Endothelial cell (in vitro differentiated cells): ENCODE results near the gene HDGFL3. TPM values are rescaled to one million over a fixed set of nuclear protein-coding genes. Genes with fewer than 3 reads are reported as not detected.
A peak's percentile ranks its signal among the peaks of the same experiment; 100 is the strongest.

ENCODE experiments used
- DNase-seq: peaks from one replicate; pipeline ENCODE4 v3.0.0; 2021; ENCODE audit warnings: low spot score
- H3K27ac Mint-ChIP-seq: one replicate; pipeline ENCODE4 v1.8.0; 2021; ENCODE audit warnings: mixed read lengths, inconsistent platforms; ENCODE audit not compliant: unreplicated experiment
- H3K27me3 Mint-ChIP-seq: one replicate; pipeline ENCODE4 v1.8.0; 2021; ENCODE audit warnings: mild to moderate bottlenecking, moderate library complexity, mixed read lengths, inconsistent platforms; ENCODE audit not compliant: unreplicated experiment
- H3K36me3 Mint-ChIP-seq: one replicate; pipeline ENCODE4 v1.8.0; 2021; ENCODE audit warnings: mild to moderate bottlenecking, low read depth, mixed read lengths, inconsistent platforms; ENCODE audit not compliant: unreplicated experiment
- H3K4me1 Mint-ChIP-seq: one replicate; pipeline ENCODE4 v1.8.0; 2021; ENCODE audit warnings: mild to moderate bottlenecking, mixed read lengths, inconsistent platforms; ENCODE audit not compliant: unreplicated experiment
- H3K4me3 Mint-ChIP-seq: one replicate; pipeline ENCODE4 v1.8.0; 2021; ENCODE audit warnings: mild to moderate bottlenecking, mixed read lengths, inconsistent platforms; ENCODE audit not compliant: unreplicated experiment
- H3K9me3 Mint-ChIP-seq: one replicate; pipeline ENCODE4 v1.8.0; 2021; ENCODE audit warnings: mixed read lengths, inconsistent platforms; ENCODE audit not compliant: unreplicated experiment
- total RNA-seq: library from RNA; stranded (reverse); fragmentation: NEBNext Ultra II Directional; extraction: Animal tissue kit (Norgen Biotek cat#: 25700); gene quantifications from one replicate; pipeline ENCODE4 v1.2.1, GENCODE V29; 2021; ENCODE audit not compliant: unreplicated experiment
- TF ChIP-seq, protein P1 (sequence below): fragments of 200-600 bp; sonication (generic); IDR thresholded peaks from one replicate; pipeline ENCODE4 v1.5.0; 2021; ENCODE audit warnings: antibody characterized with exemption; ENCODE audit not compliant: unreplicated experiment

Gene HDGFL3
- total RNA-seq, 1 donor from 2014 or later, result 91.2 TPM

DNA sequence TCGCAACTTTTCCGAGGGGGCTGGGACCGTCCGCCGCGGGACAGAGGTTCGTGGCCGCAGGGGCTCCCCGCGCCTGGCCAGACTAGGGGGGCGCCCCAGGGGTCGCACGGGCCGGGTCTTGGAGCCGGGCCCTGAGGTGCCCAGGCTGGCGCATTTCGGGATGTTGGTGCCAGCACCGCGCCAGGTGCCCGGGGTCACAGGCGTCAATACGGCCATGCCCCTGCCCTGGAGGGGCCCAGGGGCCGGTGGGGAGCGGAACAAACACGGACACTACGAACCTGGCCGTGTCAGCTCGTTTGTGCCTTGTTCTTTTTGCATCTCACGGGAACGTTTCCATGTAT, 99.8 kb downstream of the HDGFL3 start:
- H3K4me1 Mint-ChIP-seq, result peaks cover 46% of the 10 kb centered on the region
- H3K27me3 Mint-ChIP-seq, result peaks cover 26% of the 10 kb centered on the region
- peaks cover 20% of the 10 kb centered on the region for H3K36me3 Mint-ChIP-seq
- H3K9me3 Mint-ChIP-seq, result no peaks in the 10 kb centered on the region
- DNase-seq, result no peak
- peak overlapping the region; percentile 86 for H3K4me3 Mint-ChIP-seq
- no peak overlapping the region for H3K27ac Mint-ChIP-seq
- TF ChIP-seq, protein P1, sequence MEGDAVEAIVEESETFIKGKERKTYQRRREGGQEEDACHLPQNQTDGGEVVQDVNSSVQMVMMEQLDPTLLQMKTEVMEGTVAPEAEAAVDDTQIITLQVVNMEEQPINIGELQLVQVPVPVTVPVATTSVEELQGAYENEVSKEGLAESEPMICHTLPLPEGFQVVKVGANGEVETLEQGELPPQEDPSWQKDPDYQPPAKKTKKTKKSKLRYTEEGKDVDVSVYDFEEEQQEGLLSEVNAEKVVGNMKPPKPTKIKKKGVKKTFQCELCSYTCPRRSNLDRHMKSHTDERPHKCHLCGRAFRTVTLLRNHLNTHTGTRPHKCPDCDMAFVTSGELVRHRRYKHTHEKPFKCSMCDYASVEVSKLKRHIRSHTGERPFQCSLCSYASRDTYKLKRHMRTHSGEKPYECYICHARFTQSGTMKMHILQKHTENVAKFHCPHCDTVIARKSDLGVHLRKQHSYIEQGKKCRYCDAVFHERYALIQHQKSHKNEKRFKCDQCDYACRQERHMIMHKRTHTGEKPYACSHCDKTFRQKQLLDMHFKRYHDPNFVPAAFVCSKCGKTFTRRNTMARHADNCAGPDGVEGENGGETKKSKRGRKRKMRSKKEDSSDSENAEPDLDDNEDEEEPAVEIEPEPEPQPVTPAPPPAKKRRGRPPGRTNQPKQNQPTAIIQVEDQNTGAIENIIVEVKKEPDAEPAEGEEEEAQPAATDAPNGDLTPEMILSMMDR, result no peak

- Mint-ChIP-seq H3K27ac (peak within 1 kb of the TSS; percentile 78), H3K4me1 (peaks cover 40% of the 10 kb centered on the region), H3K9me3 (no peaks in the 10 kb centered on the region), H3K27me3 (peaks cover 25% of the 10 kb centered on the region), H3K4me3 (peak within 1 kb of the TSS; percentile 86), H3K36me3 (peaks cover 20% of the 10 kb centered on the region)
- TF ChIP-seq, protein P1, result no peak
- peak; percentile 42 for DNase-seq
Measured at GRCh38 chr15:83106994-83107840, 100.4 kb downstream of the HDGFL3 start, which contains the start of gene TM6SF1. TM6SF1 (plus strand) TSS chr15:83107645; CDS start chr15:83107681, 36 bp downstream.

DNA sequence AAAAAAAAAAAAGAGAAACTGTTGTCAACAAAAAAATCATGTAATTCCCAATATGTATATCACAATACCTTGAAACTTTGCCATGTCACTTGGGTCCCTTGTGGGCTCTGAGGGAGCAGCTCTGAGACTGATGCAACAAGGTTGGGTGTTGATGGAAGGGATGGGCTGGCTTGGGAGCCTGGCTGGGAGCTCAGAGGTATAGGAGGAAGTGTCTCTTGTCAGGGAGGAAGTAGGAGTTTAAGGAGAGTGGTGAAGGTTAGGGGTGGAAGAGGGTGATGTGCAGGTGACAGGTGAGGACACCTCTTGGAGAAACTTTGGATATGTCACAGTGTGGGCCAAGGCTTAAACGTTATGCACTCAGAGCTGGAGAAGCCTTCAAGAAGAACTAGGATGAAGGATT, 102.2 kb downstream of the HDGFL3 start:
- no peak for DNase-seq
- Mint-ChIP-seq H3K27me3 (peaks cover 19% of the 10 kb centered on the region), H3K27ac (peak overlapping the region; percentile 64), H3K4me1 (peaks cover 33% of the 10 kb centered on the region), H3K36me3 (peaks cover 13% of the 10 kb centered on the region), H3K9me3 (no peaks in the 10 kb centered on the region), H3K4me3 (peak overlapping the region; percentile 82)
- TF ChIP-seq, protein P1, result no peak

GRCh38 chr15:83104141-83104540, 103.5 kb downstream of the HDGFL3 start:
- H3K4me3 Mint-ChIP-seq, result peak overlapping the region; percentile 66
- H3K4me1 Mint-ChIP-seq, result peaks cover 32% of the 10 kb centered on the region
- H3K27me3 Mint-ChIP-seq, result peaks cover 12% of the 10 kb centered on the region

More at GRCh38 chr15:83104141-83104540, 103.5 kb downstream of the HDGFL3 start:
- H3K36me3 Mint-ChIP-seq, result peaks cover 8% of the 10 kb centered on the region
- no peak overlapping the region for H3K27ac Mint-ChIP-seq
- DNase-seq, result no peak
- TF ChIP-seq, protein P1, result no peak
- no peaks in the 10 kb centered on the region for H3K9me3 Mint-ChIP-seq
